Skin epidermis (tissue), 12 donors: Measurements from ENCODE around the gene PROX2.

Experiments
- H3K27ac ChIP-seq, 21 experiments: fragments of 200-600 bp; sonication (generic) in 11 of 21; one replicate each; pipeline ENCODE4 v1.5.0; 2020; ENCODE audit warnings: mild to moderate bottlenecking in 3 of 21, inconsistent platforms in 2 of 21, moderate library complexity in 2 of 21
- H3K4me3 ChIP-seq, 7 experiments: fragments of 200-600 bp; sonication (generic) in 2 of 7; one replicate each; pipeline ENCODE4 v1.5.0; 2020; ENCODE audit warnings: inconsistent platforms in 2 of 7, mild to moderate bottlenecking in 2 of 7, moderate library complexity in 1 of 7

Gene PROX2

DNA sequence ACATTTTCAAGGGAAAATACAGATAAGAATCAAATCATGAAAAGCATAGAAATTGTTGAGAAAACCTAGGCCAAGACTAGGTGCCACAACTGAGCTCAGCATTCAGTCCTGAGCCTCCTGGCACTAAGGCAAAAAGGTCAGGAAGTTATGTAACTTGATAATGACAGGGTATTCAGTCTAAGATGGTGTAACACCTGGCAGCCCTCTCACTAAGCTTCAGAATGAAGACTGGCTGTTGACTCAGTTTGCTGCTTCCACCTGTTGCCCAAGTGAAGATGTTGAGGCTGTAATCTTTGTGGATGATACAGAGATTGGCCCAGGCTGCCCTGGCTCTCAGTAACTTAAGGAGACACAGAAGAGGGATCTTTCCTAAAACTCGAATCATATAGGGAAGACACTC is 19.6 kb downstream of the PROX2 start:
- no peak overlapping the region for H3K27ac ChIP-seq
- H3K4me3 ChIP-seq: no peak overlapping the region

GRCh38 chr14:74855945-74856344 is 20.0 kb downstream of the PROX2 start:
- Histone ChIP-seq H3K4me3 (no peak overlapping the region), H3K27ac (no peak overlapping the region)

GRCh38 chr14:74855021-74855420 is 20.9 kb downstream of the PROX2 start:
- H3K4me3 ChIP-seq: no peak overlapping the region
- peak overlapping the region in 1 of 21 experiments; percentile 18 for H3K27ac ChIP-seq

- H3K4me3 ChIP-seq: no peak overlapping the region
- H3K27ac ChIP-seq: peak overlapping the region in 9 of 21 experiments; percentile 0 to 70 (median 46)
Measured at GRCh38 chr14:74853581-74853980, 22.4 kb downstream of the PROX2 start.

GRCh38 chr14:74852922-74853530 is 22.9 kb downstream of the PROX2 start:
- H3K4me3 ChIP-seq: no peak overlapping the region
- peak overlapping the region in 10 of 21 experiments; percentile 0 to 70 (median 42) for H3K27ac ChIP-seq

DNA sequence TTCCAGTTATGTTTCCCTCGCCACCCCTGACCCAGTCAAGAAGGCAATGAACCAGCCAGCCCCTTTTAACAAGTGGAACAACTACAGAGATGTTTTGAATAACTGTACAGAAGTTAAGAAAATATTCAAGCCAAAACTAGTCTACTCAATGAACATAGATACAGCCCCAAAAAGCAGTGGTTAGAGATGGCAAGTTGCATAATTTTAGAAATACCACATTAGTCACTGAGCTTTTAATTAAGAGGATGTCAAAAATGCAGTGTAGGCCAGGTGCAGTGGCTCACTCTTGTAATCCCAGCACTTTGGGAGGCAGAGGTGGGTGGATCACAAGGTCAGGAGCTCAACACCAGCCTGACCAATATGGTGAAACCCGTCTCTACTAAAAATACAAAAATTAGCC is 27.2 kb downstream of the PROX2 start:
- Histone ChIP-seq H3K4me3 (no peak overlapping the region), H3K27ac (no peak overlapping the region)

- peak overlapping the region in 4 of 21 experiments; percentile 30 to 40 (median 32) for H3K27ac ChIP-seq
- no peak overlapping the region for H3K4me3 ChIP-seq
Measured at GRCh38 chr14:74846968-74847665, 28.8 kb downstream of the PROX2 start.

GRCh38 chr14:74846168-74846567 is 29.8 kb downstream of the PROX2 start:
- H3K27ac ChIP-seq: peak overlapping the region in 3 of 21 experiments; percentile 10 to 39 (median 32)
- H3K4me3 ChIP-seq: no peak overlapping the region

DNA sequence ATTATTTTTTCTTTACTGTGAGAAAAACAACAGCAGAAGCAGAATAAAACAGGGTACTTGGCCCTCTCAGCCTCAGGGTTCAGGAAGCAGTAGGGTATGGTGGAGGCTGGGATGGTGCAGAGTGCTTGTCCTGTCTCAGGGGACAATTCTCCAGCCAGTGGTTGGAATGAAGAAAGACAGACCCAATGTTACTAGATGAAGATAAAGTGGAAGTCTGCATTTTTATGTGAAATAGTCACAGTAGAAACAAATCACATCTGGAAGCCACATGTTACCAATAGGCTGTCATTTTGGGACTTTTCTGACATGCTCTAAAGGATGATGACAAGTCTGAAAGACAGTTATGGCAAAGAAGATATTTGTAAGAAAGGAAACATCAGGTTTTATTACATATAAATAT is 32.3 kb downstream of the PROX2 start:
- peak overlapping the region in 2 of 21 experiments; percentile 36 to 37 for H3K27ac ChIP-seq

GRCh38 chr14:74841230-74842207 is 34.4 kb downstream of the PROX2 start:
- H3K27ac ChIP-seq: peak overlapping the region in 7 of 21 experiments; percentile 14 to 62 (median 57)

More for the DNA sequence above, 32.3 kb downstream of the PROX2 start:
- H3K4me3 ChIP-seq: no peak overlapping the region

GRCh38 chr14:74840603-74841030 is 35.3 kb downstream of the PROX2 start:
- peak overlapping the region in 2 of 21 experiments; percentile 57 to 60 for H3K27ac ChIP-seq
- H3K4me3 ChIP-seq: no peak overlapping the region

More at GRCh38 chr14:74841230-74842207, 34.4 kb downstream of the PROX2 start:
- H3K4me3 ChIP-seq: no peak overlapping the region

GRCh38 chr14:74838166-74838565 is 37.8 kb downstream of the PROX2 start:
- H3K4me3 ChIP-seq: no peak overlapping the region
- peak overlapping the region in 12 of 21 experiments; percentile 20 to 76 (median 59) for H3K27ac ChIP-seq

GRCh38 chr14:74836251-74836960 is 39.5 kb downstream of the PROX2 start:
- Histone ChIP-seq H3K4me3 (no peak overlapping the region), H3K27ac (peak overlapping the region in 2 of 21 experiments; percentile 5 to 67)

- Histone ChIP-seq H3K4me3 (no peak overlapping the region), H3K27ac (peak overlapping the region in 2 of 21 experiments; percentile 41 to 67)
Measured at GRCh38 chr14:74835645-74836250, 40.2 kb downstream of the PROX2 start.

GRCh38 chr14:74834692-74835392 is 41.1 kb downstream of the PROX2 start:
- Histone ChIP-seq H3K27ac (peak overlapping the region in 2 of 21 experiments; percentile 17 to 41), H3K4me3 (no peak overlapping the region)

- no peak overlapping the region for H3K4me3 ChIP-seq
Measured at GRCh38 chr14:74832849-74833248, 43.1 kb downstream of the PROX2 start.

GRCh38 chr14:74829251-74829650 is 46.7 kb downstream of the PROX2 start:
- H3K4me3 ChIP-seq: no peak overlapping the region

More at GRCh38 chr14:74832849-74833248, 43.1 kb downstream of the PROX2 start:
- no peak overlapping the region for H3K27ac ChIP-seq

GRCh38 chr14:74826574-74826973 is 49.4 kb downstream of the PROX2 start:
- H3K4me3 ChIP-seq: no peak overlapping the region

More at GRCh38 chr14:74829251-74829650, 46.7 kb downstream of the PROX2 start:
- H3K27ac ChIP-seq: no peak overlapping the region

More at GRCh38 chr14:74826574-74826973, 49.4 kb downstream of the PROX2 start:
- no peak overlapping the region for H3K27ac ChIP-seq
